HepG2 (cell line): ENCODE data around the gene ABCG4. TPM values are rescaled to one million over a fixed set of nuclear protein-coding genes. Genes with fewer than 3 reads are reported as not detected.

Experiments used
- AKAP8 ChIP-seq: sonication (generic); formaldehyde crosslinking; IDR thresholded peaks from 2 replicates; pipeline ENCODE4 v1.5.1; 2020; ENCODE audit warnings: mild to moderate bottlenecking, missing genetic modification reagents
- CEBPB ChIP-seq: IDR thresholded peaks from 2 replicates; pipeline ENCODE4 v1.6.1; 2011; ENCODE audit warnings: low read depth, low read length, improper control_type of control experiment, borderline replicate concordance
- EEA1 ChIP-seq: sonication (generic); formaldehyde crosslinking; IDR thresholded peaks from 2 replicates; pipeline ENCODE4 v1.5.1; 2020; ENCODE audit warnings: mild to moderate bottlenecking, missing genetic modification reagents, borderline replicate concordance
- FOXM1 ChIP-seq: sonication (generic); formaldehyde crosslinking; IDR thresholded peaks from 2 replicates; pipeline ENCODE4 v1.5.0; 2020; ENCODE audit warnings: missing genetic modification reagents
- HMGA1 ChIP-seq: sonication (generic); formaldehyde crosslinking; conservative IDR thresholded peaks from 2 replicates; pipeline ENCODE4 v1.4.0; 2020; ENCODE audit warnings: missing genetic modification reagents
- KAT8 ChIP-seq: IDR thresholded peaks from 2 replicates; pipeline ENCODE4 v1.6.1; 2016; ENCODE audit warnings: missing genetic modification reagents, missing compliant biosample characterization
- NFYB ChIP-seq: sonication (generic); formaldehyde crosslinking; IDR thresholded peaks from 2 replicates; pipeline ENCODE4 v1.4.0; 2020; ENCODE audit warnings: missing genetic modification reagents
- PHF20 ChIP-seq: sonication (generic); formaldehyde crosslinking; IDR thresholded peaks from 2 replicates; pipeline ENCODE4 v1.5.0; 2020; ENCODE audit warnings: mild to moderate bottlenecking, missing genetic modification reagents
- PHF21A ChIP-seq: sonication (generic); formaldehyde crosslinking; IDR thresholded peaks from 2 replicates; pipeline ENCODE4 v1.5.0; 2020; ENCODE audit warnings: mild to moderate bottlenecking, missing genetic modification reagents
- POLR2AphosphoS5 ChIP-seq: IDR thresholded peaks from 2 replicates; pipeline ENCODE4 v1.6.1; 2012; ENCODE audit warnings: low read depth, low read length
- SIN3A ChIP-seq: IDR thresholded peaks from 2 replicates; pipeline ENCODE4 v1.6.1; 2011; ENCODE audit warnings: low read depth, mild to moderate bottlenecking, control low read depth, low read length, borderline replicate concordance
- SP4 ChIP-seq: sonication (generic); formaldehyde crosslinking; IDR thresholded peaks from 2 replicates; pipeline ENCODE4 v1.8.1; 2023; ENCODE audit warnings: mild to moderate bottlenecking, missing genetic modification reagents
- TAF1 ChIP-seq: sonication (generic); formaldehyde crosslinking; IDR thresholded peaks from 2 replicates; pipeline ENCODE4 v1.4.0; 2020; ENCODE audit warnings: missing genetic modification reagents
- ZBTB7A ChIP-seq: sonication (generic); formaldehyde crosslinking; IDR thresholded peaks from 2 replicates; pipeline ENCODE4 v1.8.0; 2022; ENCODE audit warnings: mild to moderate bottlenecking, missing genetic modification reagents
- ZBTB7B ChIP-seq: sonication (generic); formaldehyde crosslinking; IDR thresholded peaks from 2 replicates; pipeline ENCODE4 v1.4.0; 2020; ENCODE audit warnings: missing genetic modification reagents
- ZNF720 ChIP-seq: sonication (generic); formaldehyde crosslinking; IDR thresholded peaks from 2 replicates; pipeline ENCODE4 v1.4.0; 2020; ENCODE audit warnings: missing genetic modification reagents
- ZNF766 ChIP-seq: sonication (generic); formaldehyde crosslinking; IDR thresholded peaks from 2 replicates; pipeline ENCODE4 v1.5.0; 2020; ENCODE audit warnings: missing genetic modification reagents, borderline replicate concordance
- polyA plus RNA-seq, 8 experiments: library from polyadenylated mRNA; depleted of rRNA in 3 of 8; stranded (reverse) in 7 of 8; unstranded in 1 of 8; fragments of >200 nt; fragmentation: Illumina TruSeq in 4 of 8; extraction: Trizol in 4 of 8; gene quantifications; 2 replicates each; pipeline versions ENCODE4 v1.2.1 to v1.2.3, GENCODE V29; 2011 to 2016; ENCODE audit warnings: low read depth in 4 of 8, missing spikeins in 1 of 8, mixed read lengths in 1 of 8; ENCODE audit not compliant: insufficient read depth in 1 of 8
- total RNA-seq, 5 experiments: library from RNA; depleted of rRNA; stranded (reverse); fragments of >200 nt; fragmentation: Illumina TruSeq; extraction: Trizol; gene quantifications; 2 replicates each; pipeline ENCODE4 v1.2.3, GENCODE V29; 2016; ENCODE audit warnings: low read depth in 1 of 5
- TF ChIP-seq, protein P1 (sequence below): sonication (generic); formaldehyde crosslinking; IDR thresholded peaks from 2 replicates; pipeline ENCODE4 v1.4.0; 2020; ENCODE audit warnings: missing genetic modification reagents
- TF ChIP-seq, protein P2 (sequence below): sonication (generic); formaldehyde crosslinking; IDR thresholded peaks from 2 replicates; pipeline ENCODE4 v1.4.0; 2020; ENCODE audit warnings: mild to moderate bottlenecking, missing genetic modification reagents
- TF ChIP-seq, protein P3 (sequence below): IDR thresholded peaks from 2 replicates; pipeline ENCODE4 v1.6.1; 2016
- TF ChIP-seq, protein P4 (sequence below): sonication (generic); formaldehyde crosslinking; IDR thresholded peaks from 2 replicates; pipeline ENCODE4 v1.5.1; 2020; ENCODE audit warnings: missing genetic modification reagents, mild to moderate bottlenecking, borderline replicate concordance

ABCG4 gene
- total and polyA plus RNA-seq, 2 of the 13 experiments (the other 11 are each of a cell fraction or from before 2014, with no cell fraction given), result not detected

DNA sequence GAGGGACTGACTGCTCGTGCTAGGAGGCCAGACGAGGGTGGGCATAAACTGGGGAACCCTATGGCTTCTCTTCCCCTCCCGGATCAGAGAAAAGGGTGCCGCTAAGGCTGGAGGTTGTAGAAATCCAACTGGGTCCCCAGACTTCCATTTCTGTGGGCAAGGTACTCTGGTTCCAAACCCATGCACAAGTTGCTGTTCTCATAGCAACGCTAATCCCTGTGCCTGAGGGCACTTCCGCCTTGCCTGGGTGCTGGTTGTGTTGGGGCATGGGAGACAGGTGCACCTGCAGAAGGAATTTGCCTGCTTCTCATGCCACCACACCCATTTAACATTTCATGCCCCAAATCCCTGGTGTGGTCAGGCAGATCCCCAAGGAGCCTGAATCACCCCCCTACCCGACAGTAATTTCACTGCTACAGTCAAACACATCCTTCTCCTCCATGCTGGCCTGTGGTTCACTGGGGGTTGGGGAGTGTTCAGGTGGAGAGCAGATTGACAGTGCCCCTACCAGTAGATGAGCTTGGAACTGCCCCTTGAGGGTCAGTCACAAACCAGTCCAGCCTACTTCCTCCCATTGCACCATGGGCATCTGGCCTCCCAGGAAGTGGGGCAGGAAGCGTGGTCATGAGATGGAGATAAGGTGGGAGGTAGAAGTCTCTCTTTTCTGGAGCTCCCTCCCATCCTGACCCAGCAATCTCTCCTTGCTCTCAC lies 40.6 kb upstream of the ABCG4 start (continued):
- TF ChIP-seq, protein P1, sequence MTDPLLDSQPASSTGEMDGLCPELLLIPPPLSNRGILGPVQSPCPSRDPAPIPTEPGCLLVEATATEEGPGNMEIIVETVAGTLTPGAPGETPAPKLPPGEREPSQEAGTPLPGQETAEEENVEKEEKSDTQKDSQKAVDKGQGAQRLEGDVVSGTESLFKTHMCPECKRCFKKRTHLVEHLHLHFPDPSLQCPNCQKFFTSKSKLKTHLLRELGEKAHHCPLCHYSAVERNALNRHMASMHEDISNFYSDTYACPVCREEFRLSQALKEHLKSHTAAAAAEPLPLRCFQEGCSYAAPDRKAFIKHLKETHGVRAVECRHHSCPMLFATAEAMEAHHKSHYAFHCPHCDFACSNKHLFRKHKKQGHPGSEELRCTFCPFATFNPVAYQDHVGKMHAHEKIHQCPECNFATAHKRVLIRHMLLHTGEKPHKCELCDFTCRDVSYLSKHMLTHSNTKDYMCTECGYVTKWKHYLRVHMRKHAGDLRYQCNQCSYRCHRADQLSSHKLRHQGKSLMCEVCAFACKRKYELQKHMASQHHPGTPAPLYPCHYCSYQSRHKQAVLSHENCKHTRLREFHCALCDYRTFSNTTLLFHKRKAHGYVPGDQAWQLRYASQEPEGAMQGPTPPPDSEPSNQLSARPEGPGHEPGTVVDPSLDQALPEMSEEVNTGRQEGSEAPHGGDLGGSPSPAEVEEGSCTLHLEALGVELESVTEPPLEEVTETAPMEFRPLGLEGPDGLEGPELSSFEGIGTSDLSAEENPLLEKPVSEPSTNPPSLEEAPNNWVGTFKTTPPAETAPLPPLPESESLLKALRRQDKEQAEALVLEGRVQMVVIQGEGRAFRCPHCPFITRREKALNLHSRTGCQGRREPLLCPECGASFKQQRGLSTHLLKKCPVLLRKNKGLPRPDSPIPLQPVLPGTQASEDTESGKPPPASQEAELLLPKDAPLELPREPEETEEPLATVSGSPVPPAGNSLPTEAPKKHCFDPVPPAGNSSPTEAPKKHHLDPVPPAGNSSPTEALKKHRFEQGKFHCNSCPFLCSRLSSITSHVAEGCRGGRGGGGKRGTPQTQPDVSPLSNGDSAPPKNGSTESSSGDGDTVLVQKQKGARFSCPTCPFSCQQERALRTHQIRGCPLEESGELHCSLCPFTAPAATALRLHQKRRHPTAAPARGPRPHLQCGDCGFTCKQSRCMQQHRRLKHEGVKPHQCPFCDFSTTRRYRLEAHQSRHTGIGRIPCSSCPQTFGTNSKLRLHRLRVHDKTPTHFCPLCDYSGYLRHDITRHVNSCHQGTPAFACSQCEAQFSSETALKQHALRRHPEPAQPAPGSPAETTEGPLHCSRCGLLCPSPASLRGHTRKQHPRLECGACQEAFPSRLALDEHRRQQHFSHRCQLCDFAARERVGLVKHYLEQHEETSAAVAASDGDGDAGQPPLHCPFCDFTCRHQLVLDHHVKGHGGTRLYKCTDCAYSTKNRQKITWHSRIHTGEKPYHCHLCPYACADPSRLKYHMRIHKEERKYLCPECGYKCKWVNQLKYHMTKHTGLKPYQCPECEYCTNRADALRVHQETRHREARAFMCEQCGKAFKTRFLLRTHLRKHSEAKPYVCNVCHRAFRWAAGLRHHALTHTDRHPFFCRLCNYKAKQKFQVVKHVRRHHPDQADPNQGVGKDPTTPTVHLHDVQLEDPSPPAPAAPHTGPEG (CRISPR knock-in tag), result 0 out of 2 replicates have a peak, but pooled peaks have one; percentile 25
- TF ChIP-seq POLR2AphosphoS5 (peak; percentile 51), ZBTB7A (CRISPR knock-in tag) (no peak), CEBPB (0 out of 2 replicates have a peak, but pooled peaks have one; percentile 36), ZNF720 (CRISPR knock-in tag) (0 out of 2 replicates have a peak, but pooled peaks have one; percentile 9), SIN3A (peak; percentile 68; the same call in 1 of the 2 replicates), ZNF766 (no peak), NFYB (CRISPR knock-in tag) (peak; percentile 76), FOXM1 (CRISPR knock-in tag) (no peak), PHF21A (CRISPR knock-in tag) (peak; percentile 69), KAT8 (CRISPR knock-in tag) (peak; percentile 74), SP4 (CRISPR knock-in tag) (no peak), HMGA1 (CRISPR knock-in tag) (no peak), EEA1 (no peak), PHF20 (CRISPR knock-in tag) (peak; percentile 68), TAF1 (CRISPR knock-in tag) (0 out of 2 replicates have a peak, but pooled peaks have one; percentile 35), AKAP8 (CRISPR knock-in tag) (0 out of 2 replicates have a peak, but pooled peaks have one; percentile 61), ZBTB7B (peak; percentile 33; the same call in 1 of the 2 replicates)
- TF ChIP-seq, protein P2, sequence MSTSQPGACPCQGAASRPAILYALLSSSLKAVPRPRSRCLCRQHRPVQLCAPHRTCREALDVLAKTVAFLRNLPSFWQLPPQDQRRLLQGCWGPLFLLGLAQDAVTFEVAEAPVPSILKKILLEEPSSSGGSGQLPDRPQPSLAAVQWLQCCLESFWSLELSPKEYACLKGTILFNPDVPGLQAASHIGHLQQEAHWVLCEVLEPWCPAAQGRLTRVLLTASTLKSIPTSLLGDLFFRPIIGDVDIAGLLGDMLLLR (CRISPR knock-in tag), result no peak
- TF ChIP-seq, protein P3, sequence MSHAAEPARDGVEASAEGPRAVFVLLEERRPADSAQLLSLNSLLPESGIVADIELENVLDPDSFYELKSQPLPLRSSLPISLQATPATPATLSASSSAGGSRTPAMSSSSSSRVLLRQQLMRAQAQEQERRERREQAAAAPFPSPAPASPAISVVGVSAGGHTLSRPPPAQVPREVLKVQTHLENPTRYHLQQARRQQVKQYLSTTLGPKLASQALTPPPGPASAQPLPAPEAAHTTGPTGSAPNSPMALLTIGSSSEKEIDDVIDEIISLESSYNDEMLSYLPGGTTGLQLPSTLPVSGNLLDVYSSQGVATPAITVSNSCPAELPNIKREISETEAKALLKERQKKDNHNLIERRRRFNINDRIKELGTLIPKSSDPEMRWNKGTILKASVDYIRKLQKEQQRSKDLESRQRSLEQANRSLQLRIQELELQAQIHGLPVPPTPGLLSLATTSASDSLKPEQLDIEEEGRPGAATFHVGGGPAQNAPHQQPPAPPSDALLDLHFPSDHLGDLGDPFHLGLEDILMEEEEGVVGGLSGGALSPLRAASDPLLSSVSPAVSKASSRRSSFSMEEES (CRISPR knock-in tag), result 0 out of 2 replicates have a peak, but pooled peaks have one; percentile 37
- TF ChIP-seq, protein P4, sequence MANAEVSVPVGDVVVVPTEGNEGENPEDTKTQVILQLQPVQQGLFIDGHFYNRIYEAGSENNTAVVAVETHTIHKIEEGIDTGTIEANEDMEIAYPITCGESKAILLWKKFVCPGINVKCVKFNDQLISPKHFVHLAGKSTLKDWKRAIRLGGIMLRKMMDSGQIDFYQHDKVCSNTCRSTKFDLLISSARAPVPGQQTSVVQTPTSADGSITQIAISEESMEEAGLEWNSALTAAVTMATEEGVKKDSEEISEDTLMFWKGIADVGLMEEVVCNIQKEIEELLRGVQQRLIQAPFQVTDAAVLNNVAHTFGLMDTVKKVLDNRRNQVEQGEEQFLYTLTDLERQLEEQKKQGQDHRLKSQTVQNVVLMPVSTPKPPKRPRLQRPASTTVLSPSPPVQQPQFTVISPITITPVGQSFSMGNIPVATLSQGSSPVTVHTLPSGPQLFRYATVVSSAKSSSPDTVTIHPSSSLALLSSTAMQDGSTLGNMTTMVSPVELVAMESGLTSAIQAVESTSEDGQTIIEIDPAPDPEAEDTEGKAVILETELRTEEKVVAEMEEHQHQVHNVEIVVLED (CRISPR knock-in tag), result no peak
